Umbilical cord (tissue), 2 donors: ENCODE results near the gene CLEC18C. TPM values are rescaled to one million over a fixed set of nuclear protein-coding genes. Genes with fewer than 3 reads are reported as not detected.
"Not testable (repeated sequence)": the region's sequence is repeated elsewhere in the genome, so short reads cannot be mapped to it uniquely, and the experiment has no call there.

Source experiments
- DNase-seq: peaks from one replicate; pipeline ENCODE4 v3.0.0-alpha.2; 2015; ENCODE audit warnings: low spot score
- total RNA-seq: library from RNA; depleted of rRNA; stranded (reverse); fragments of >200 nt; gene quantifications from one replicate; pipeline ENCODE4 v1.2.3, GENCODE V29; 2014; ENCODE audit warnings: low replicate concordance; ENCODE audit not compliant: insufficient read depth

Gene CLEC18C
- total RNA-seq, 1 donor from 2014 or later = 0.96 TPM

GRCh38 chr16:70206382-70206781 is 32.8 kb downstream of the CLEC18C start:
- not testable (repeated sequence) for DNase-seq

DNA sequence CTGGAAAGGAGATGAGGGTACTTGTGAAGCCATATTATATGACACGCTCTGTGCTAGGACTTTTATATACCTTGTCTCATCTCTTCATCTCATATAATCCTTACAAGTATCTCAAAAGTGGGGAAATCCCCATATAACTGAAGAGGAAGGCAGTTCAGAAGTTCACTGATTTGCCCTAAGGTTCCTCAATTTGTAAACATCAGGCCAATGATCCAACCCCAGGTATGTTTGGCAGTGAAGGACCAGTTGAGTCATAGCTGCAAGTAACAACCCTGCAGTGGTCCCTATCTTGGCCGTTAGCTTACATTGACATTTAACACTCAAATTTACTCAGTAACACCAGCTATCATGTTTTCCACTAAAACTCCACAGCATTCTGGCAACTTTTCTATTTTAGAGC is 45.0 kb downstream of the CLEC18C start:
- DNase-seq = not testable (repeated sequence)

- not testable (repeated sequence) for DNase-seq
These were observed 49.0 kb downstream of the CLEC18C start for GRCh38 chr16:70222574-70222973.

DNA sequence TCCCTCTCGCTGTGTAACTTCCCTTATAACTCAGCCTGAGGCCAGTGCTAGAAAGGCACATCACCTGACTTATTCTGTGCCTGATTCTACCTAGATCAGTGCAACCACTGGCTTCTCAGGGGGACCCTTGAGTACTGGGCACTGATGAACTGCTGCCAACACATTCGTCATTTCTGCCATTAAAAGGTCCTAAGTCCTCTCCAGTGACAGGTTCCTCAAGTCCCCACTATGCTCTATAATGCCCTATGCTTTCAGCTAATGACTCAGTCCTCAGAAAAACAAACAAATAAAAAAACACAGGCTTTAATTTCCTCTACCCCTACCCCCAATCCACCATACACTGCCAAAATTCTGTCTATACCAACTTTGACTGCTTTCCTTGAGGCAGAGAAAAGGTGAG is 49.6 kb downstream of the CLEC18C start:
- not testable (repeated sequence) for DNase-seq

DNA sequence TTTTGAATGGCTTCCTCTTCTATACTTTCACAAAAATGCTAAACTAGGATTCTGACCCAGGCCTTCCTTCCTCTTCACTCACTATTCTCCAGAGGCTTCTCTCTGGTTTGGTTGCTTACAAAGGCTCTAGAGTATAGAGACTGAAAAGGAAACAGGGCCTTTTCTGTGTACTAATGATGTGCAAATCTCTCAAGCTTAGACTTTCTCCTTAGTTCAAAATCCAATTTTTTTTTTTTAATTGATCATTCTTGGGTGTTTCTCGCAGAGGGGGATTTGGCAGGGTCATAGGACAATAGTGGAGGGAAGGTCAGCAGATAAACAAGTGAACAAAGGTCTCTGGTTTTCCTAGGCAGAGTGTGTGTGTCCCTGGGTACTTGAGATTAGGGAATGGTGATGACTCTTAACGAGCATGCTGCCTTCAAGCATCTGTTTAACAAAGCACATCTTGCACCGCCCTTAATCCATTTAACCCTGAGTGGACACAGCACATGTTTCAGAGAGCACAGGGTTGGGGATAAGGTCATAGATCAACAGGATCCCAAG is 50.5 kb downstream of the CLEC18C start:
- not testable (repeated sequence) for DNase-seq

DNA sequence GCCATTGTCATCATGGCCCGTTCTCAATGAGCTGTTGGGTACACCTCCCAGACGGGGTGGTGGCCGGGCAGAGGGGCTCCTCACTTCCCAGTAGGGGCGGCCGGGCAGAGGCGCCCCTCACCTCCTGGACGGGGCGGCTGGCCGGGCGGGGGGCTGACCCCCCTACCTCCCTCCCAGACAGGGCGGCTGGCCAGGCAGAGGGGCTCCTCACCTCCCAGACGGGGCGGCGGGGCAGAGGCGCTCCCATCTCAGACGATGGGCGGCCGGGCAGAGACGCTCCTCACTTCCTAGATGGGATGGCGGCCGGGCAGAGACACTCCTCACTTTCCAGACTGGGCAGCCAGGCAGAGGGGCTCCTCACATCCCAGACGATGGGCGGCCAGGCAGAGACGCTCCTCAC is 51.1 kb downstream of the CLEC18C start:
- DNase-seq = not testable (repeated sequence)

GRCh38 chr16:70225430-70225829 is 51.8 kb downstream of the CLEC18C start:
- DNase-seq = not testable (repeated sequence)

DNA sequence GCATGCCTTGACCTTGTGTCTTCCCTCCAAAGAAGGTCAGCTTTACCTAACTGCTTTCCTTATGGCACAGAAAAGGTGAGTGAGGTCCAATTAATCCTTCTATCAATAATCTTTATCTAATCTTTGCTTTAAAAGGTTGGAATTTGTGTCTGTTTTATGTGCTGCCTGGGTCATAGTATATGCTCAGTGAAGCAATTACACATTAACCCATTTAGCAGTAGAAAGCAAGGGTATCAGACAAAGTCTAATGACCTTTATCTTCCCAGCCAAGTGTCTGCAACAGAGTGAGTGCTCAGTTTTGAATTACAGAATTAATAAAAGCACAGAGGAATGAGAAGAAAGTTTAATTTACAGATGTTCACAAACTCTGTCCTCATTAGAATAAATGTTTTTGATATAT is 52.4 kb downstream of the CLEC18C start:
- not testable (repeated sequence) for DNase-seq

GRCh38 chr16:70231831-70232230 is 58.2 kb downstream of the CLEC18C start:
- DNase-seq = not testable (repeated sequence)

Other genes starting within 250 kb of the CLEC18C start
- 7.7 TPM for gene CLEC18A, start 222.5 kb upstream of the CLEC18C start, total RNA-seq
- 10.8 TPM for gene PDPR, start 59.5 kb upstream of the CLEC18C start, total RNA-seq
- gene EXOSC6, start 78.2 kb downstream of the CLEC18C start, total RNA-seq = 33.0 TPM
- 51.3 TPM for gene AARS1, start 115.7 kb downstream of the CLEC18C start, total RNA-seq
- 10.4 TPM for gene DDX19B, start 125.4 kb downstream of the CLEC18C start, total RNA-seq
- gene DDX19A, start 173.1 kb downstream of the CLEC18C start, total RNA-seq = 54.7 TPM